Mesenchymal stem cell (in vitro differentiated cells and primary cell): Measurements from ENCODE around the gene DNAH14.
"Not testable (repeated sequence)": the region's sequence is repeated elsewhere in the genome, so short reads cannot be mapped to it uniquely, and the experiment has no call there.

Experiments
- DNase-seq: peaks from one replicate; pipeline ENCODE4 v3.0.0-alpha.2; 2013
- H2AFZ ChIP-seq: one replicate; pipeline ENCODE4 v1.6.1; 2013; ENCODE audit warnings: low read depth, mild to moderate bottlenecking, control low read depth, inconsistent platforms, low read length, moderate library complexity
- H2AK5ac ChIP-seq: 2 replicates; pipeline ENCODE4 v1.6.1; 2013; ENCODE audit warnings: low read length, moderate library complexity, mild to moderate bottlenecking, inconsistent platforms; ENCODE audit not compliant: severe bottlenecking
- H2BK120ac ChIP-seq: one replicate; pipeline ENCODE4 v1.6.1; 2013; ENCODE audit warnings: low read depth, mild to moderate bottlenecking, inconsistent platforms, low read length, moderate library complexity
- H2BK12ac ChIP-seq, 2 experiments: one replicate each; pipeline ENCODE4 v1.6.1; 2013; ENCODE audit warnings: inconsistent platforms in 2 of 2, low read length in 2 of 2, mild to moderate bottlenecking in 2 of 2, moderate library complexity in 2 of 2, control low read depth in 1 of 2
- H2BK15ac ChIP-seq: one replicate; pipeline ENCODE4 v1.6.1; 2013; ENCODE audit warnings: mild to moderate bottlenecking, low read depth, inconsistent platforms; ENCODE audit not compliant: poor library complexity, severe bottlenecking
- H2BK5ac ChIP-seq: 2 replicates; pipeline ENCODE4 v1.6.1; 2013; ENCODE audit warnings: low read depth, mild to moderate bottlenecking, low read length, control low read depth, inconsistent platforms; ENCODE audit not compliant: poor library complexity, severe bottlenecking
- H3K14ac ChIP-seq, 2 experiments: one replicate each; pipeline ENCODE4 v1.6.1; 2013; ENCODE audit warnings: inconsistent platforms in 2 of 2, low read length in 2 of 2, control low read depth in 1 of 2, mild to moderate bottlenecking in 1 of 2, moderate library complexity in 1 of 2
- H3K18ac ChIP-seq, 2 experiments: one replicate each; pipeline ENCODE4 v1.6.1; 2013; ENCODE audit warnings: inconsistent platforms in 2 of 2, low read length in 2 of 2, control low read depth in 1 of 2, low read depth in 1 of 2, mild to moderate bottlenecking in 1 of 2
- H3K23ac ChIP-seq, 2 experiments: one replicate each; pipeline ENCODE4 v1.6.1; 2013; ENCODE audit warnings: inconsistent platforms in 2 of 2, low read length in 2 of 2, mild to moderate bottlenecking in 2 of 2, moderate library complexity in 2 of 2, control low read depth in 1 of 2
- H3K27ac ChIP-seq: 2 replicates; pipeline ENCODE4 v1.5.1; 2013; ENCODE audit warnings: mild to moderate bottlenecking, moderate library complexity, low read length, control low read depth, inconsistent platforms; ENCODE audit not compliant: poor library complexity, severe bottlenecking
- H3K27me3 ChIP-seq, 2 experiments: 2 replicates each; pipeline versions ENCODE4 v1.6.1 to v1.7.0; 2013; ENCODE audit warnings: low read length in 2 of 2, mild to moderate bottlenecking in 2 of 2, moderate library complexity in 2 of 2, control low read depth in 1 of 2, inconsistent platforms in 1 of 2; ENCODE audit not compliant: control insufficient read depth in 1 of 2, insufficient read depth in 1 of 2
- H3K36me3 ChIP-seq, 2 experiments: 2 replicates each; pipeline versions ENCODE4 v1.6.1 to v1.7.0; 2013; ENCODE audit warnings: low read length in 2 of 2, control low read depth in 1 of 2, inconsistent platforms in 1 of 2, low read depth in 1 of 2, mild to moderate bottlenecking in 1 of 2; ENCODE audit not compliant: insufficient read depth in 2 of 2, control insufficient read depth in 1 of 2
- H3K4ac ChIP-seq, 2 experiments: one replicate each; pipeline ENCODE4 v1.6.1; 2013; ENCODE audit warnings: inconsistent platforms in 2 of 2, low read length in 2 of 2, mild to moderate bottlenecking in 2 of 2, moderate library complexity in 2 of 2, control low read depth in 1 of 2, low read depth in 1 of 2
- H3K4me1 ChIP-seq: 2 replicates; pipeline ENCODE4 v1.6.1; 2013; ENCODE audit warnings: low read depth, low read length, control low read depth; ENCODE audit not compliant: control insufficient read depth, insufficient read depth
- H3K4me2 ChIP-seq: 2 replicates; pipeline ENCODE4 v1.6.1; 2013; ENCODE audit warnings: low read length, mild to moderate bottlenecking, inconsistent platforms; ENCODE audit not compliant: poor library complexity, severe bottlenecking
- H3K4me3 ChIP-seq, 2 experiments: 2 replicates each; pipeline versions ENCODE4 v1.5.1 to v1.7.0; 2013; ENCODE audit warnings: low read length in 2 of 2, mild to moderate bottlenecking in 2 of 2, control low read depth in 1 of 2, low read depth in 1 of 2; ENCODE audit not compliant: insufficient read depth in 1 of 2
- H3K79me1 ChIP-seq: replicated peaks from 2 replicates; pipeline ENCODE4 v1.6.1; 2013; ENCODE audit warnings: mild to moderate bottlenecking, control low read depth, low read length, inconsistent platforms; ENCODE audit not compliant: poor library complexity, severe bottlenecking
- H3K9ac ChIP-seq: 2 replicates; pipeline ENCODE4 v1.7.0; 2013; ENCODE audit warnings: mild to moderate bottlenecking, low read length, moderate library complexity
- H3K9me3 ChIP-seq: 2 replicates; pipeline ENCODE4 v1.7.0; 2013; ENCODE audit warnings: mild to moderate bottlenecking, low read length; ENCODE audit not compliant: control insufficient read depth
- H4K8ac ChIP-seq: one replicate; pipeline ENCODE4 v1.6.1; 2013; ENCODE audit warnings: inconsistent platforms, mild to moderate bottlenecking, low read length, moderate library complexity
- H4K91ac ChIP-seq: one replicate; pipeline ENCODE4 v1.6.1; 2013; ENCODE audit warnings: mild to moderate bottlenecking, low read length, inconsistent platforms
- WGBS: methylation state at CpG from one replicate; pipeline ENCODE4 v1.1.7; 2013; ENCODE audit warnings: mixed read lengths; 5-methylcytosine and 5-hydroxymethylcytosine counted together

DNAH14 gene

GRCh38 chr1:225332686-225333085 is 403.2 kb downstream of the DNAH14 start:
- Histone ChIP-seq H3K9ac (no peak overlapping the region), H3K4me2 (no peak overlapping the region), H2AK5ac (no peak overlapping the region), H2BK120ac (no peak overlapping the region), H2BK12ac (no peak overlapping the region), H3K4me1 (no peaks in the 10 kb centered on the region), H4K8ac (no peak overlapping the region), H3K23ac (no peak overlapping the region), H2AFZ (no peak overlapping the region), H3K9me3 (no peaks in the 10 kb centered on the region), H3K36me3 (no peaks in the 10 kb centered on the region), H3K27me3 (no peaks in the 10 kb centered on the region), H4K91ac (no peak overlapping the region), H3K27ac (no peak overlapping the region), H3K79me1 (no peaks in the 10 kb centered on the region), H3K18ac (no peak overlapping the region), H3K4ac (no peak overlapping the region), H3K14ac (no peak overlapping the region), H2BK5ac (no peak overlapping the region), H3K4me3 (no peak overlapping the region), H2BK15ac (no peak overlapping the region)
- no peak for DNase-seq
- WGBS, result 100% methylated on average over 1 of the region's 1 CpG

GRCh38 chr1:225335098-225335778 is 405.8 kb downstream of the DNAH14 start:
- H2AK5ac ChIP-seq, H3K79me1 ChIP-seq, H3K4me1 ChIP-seq, H2AFZ ChIP-seq, H3K27me3 ChIP-seq, H2BK12ac ChIP-seq, H3K23ac ChIP-seq, H3K4ac ChIP-seq, DNase-seq, H4K8ac ChIP-seq, H3K4me3 ChIP-seq, H3K9ac ChIP-seq, H2BK5ac ChIP-seq, H2BK120ac ChIP-seq, H3K18ac ChIP-seq, H3K4me2 ChIP-seq, H2BK15ac ChIP-seq, H4K91ac ChIP-seq, H3K36me3 ChIP-seq, H3K9me3 ChIP-seq, H3K27ac ChIP-seq, H3K14ac ChIP-seq: not testable (repeated sequence)
- 64% methylated on average over 8 of the region's 18 CpGs for WGBS

- Histone ChIP-seq H3K27ac (no peak overlapping the region), H3K79me1 (no peaks in the 10 kb centered on the region), H4K8ac (no peak overlapping the region), H3K14ac (no peak overlapping the region), H3K27me3 (no peaks in the 10 kb centered on the region), H3K9ac (no peak overlapping the region), H3K4ac (no peak overlapping the region), H4K91ac (no peak overlapping the region), H2BK120ac (no peak overlapping the region), H2AFZ (no peak overlapping the region), H3K4me2 (no peak overlapping the region), H2BK5ac (no peak overlapping the region), H3K4me1 (no peaks in the 10 kb centered on the region), H3K23ac (no peak overlapping the region), H3K36me3 (no peaks in the 10 kb centered on the region), H3K18ac (no peak overlapping the region), H2AK5ac (no peak overlapping the region), H3K9me3 (no peaks in the 10 kb centered on the region), H2BK12ac (no peak overlapping the region), H3K4me3 (no peak overlapping the region), H2BK15ac (no peak overlapping the region)
- 90% methylated on average over 3 of the region's 3 CpGs for WGBS
- no peak for DNase-seq
Observed at GRCh38 chr1:225338545-225338944, 409.1 kb downstream of the DNAH14 start.

- no peak overlapping the region for H2BK12ac ChIP-seq
- no peaks in the 10 kb centered on the region for H3K79me1 ChIP-seq
- H2AK5ac ChIP-seq, result no peak overlapping the region
- H3K27ac ChIP-seq, result no peak overlapping the region
- H2BK120ac ChIP-seq, result no peak overlapping the region
- H3K4me1 ChIP-seq, result no peaks in the 10 kb centered on the region
- no peak overlapping the region for H3K4me2 ChIP-seq
- no peak overlapping the region for H2BK5ac ChIP-seq
- H3K9ac ChIP-seq, result no peak overlapping the region
- no peak overlapping the region for H3K18ac ChIP-seq
- H2AFZ ChIP-seq, result no peak overlapping the region
- no peak overlapping the region for H3K23ac ChIP-seq
- WGBS, result 98% methylated on average over 3 of the region's 3 CpGs
- no peak overlapping the region for H3K4me3 ChIP-seq
- H3K27me3 ChIP-seq, result no peaks in the 10 kb centered on the region
- no peaks in the 10 kb centered on the region for H3K9me3 ChIP-seq
- H3K36me3 ChIP-seq, result no peaks in the 10 kb centered on the region
- DNase-seq, result no peak
- H3K14ac ChIP-seq, result no peak overlapping the region
- no peak overlapping the region for H4K8ac ChIP-seq
- no peak overlapping the region for H2BK15ac ChIP-seq
- H3K4ac ChIP-seq, result no peak overlapping the region
- no peak overlapping the region for H4K91ac ChIP-seq
Observed at GRCh38 chr1:225341642-225342041, 412.2 kb downstream of the DNAH14 start.
